Activated CD4-positive, alpha-beta T cell treated with anti-CD3 and anti-CD28 coated beads, Interleukin-2, amount 50 U/mL, for 24 hours (primary cell): ENCODE measurements around the gene SNX9.
"Not testable (repeated sequence)": the region's sequence is repeated elsewhere in the genome, so short reads cannot be mapped to it uniquely, and the experiment has no call there.

ENCODE experiments used
- DNase-seq, 2 donors: peaks; one replicate each; pipeline ENCODE4 v3.0.0-alpha.2; 2020; ENCODE audit warnings: low read depth in 1 of 2, low spot score in 1 of 2

SNX9 gene

GRCh38 chr6:157950899-157951298, 127.9 kb downstream of the SNX9 start:
- DNase-seq, result not testable (repeated sequence)

- no peak for DNase-seq
These were observed 128.8 kb downstream of the SNX9 start for GRCh38 chr6:157951828-157952227.

DNA sequence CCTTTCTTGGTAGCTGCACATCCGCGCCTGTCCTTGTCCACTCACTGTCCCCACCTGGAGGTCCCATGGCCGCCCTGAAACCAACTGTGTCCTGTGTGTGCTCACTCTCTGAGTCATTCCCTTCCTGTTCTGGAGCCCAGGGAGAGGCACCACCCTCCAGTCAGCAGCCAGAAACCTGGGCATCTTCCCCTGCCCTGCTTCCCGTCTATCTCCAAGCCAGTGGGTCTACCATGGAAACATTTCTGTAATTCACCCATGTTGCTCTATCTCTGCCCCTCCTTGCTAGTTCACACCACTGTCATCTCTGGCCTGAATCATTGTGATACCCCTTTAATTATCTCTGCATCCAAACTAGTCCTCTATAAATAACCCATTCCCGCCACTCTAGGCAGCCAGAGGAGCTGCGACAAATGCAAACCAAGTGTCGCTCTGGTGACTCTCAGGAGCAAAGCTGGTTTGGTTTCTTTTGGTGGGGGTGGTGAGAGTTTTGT, 129.9 kb downstream of the SNX9 start:
- DNase-seq, result no peak

GRCh38 chr6:157953580-157954091, 130.6 kb downstream of the SNX9 start:
- DNase-seq, result no peak

DNA sequence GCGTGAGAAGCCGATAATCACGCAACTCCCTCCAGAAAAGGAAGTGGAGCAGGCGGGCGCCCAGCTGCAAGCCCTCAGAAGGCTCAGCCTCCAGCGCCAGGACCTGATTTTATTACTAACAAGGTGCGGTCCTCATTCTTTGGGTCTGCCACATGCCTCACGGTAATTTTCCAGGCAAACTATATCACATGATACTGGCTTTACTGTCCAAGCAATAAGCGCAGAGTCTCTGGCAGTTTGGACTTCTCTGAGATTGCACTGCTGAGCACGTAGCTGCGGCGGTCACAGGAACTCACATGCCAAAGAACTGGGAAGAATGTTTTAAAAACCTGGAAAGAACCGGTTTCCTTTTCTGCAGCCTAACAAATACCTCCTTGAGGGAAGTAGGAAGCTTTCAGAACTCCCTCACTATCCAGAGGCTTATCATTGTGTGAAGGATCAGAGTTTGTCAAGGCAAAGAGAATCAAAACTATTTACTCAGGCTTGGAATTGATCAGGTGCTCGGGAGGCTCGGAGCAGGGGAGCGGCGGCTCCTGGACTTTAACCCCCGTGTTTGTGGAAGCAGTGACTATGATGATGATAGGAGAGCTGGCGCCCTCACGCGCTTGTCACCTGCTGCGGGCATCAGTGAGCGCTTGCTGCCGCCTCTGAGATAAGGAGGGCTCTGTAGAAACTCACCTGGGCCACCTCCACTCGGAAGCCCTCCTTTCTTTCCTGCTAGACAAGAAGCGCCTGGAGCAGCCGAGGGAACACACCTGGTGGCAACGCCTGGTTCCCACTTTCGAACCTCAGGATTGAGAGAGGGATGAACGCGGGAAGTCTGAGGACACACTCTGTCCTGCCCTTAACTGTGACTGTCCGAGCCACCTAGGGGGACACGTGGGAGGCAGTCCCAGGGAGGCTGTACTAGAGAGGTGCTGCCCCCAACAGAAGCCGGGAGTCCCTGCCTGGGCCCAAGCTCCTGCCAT, 131.4 kb downstream of the SNX9 start:
- DNase-seq, result no peak

DNA sequence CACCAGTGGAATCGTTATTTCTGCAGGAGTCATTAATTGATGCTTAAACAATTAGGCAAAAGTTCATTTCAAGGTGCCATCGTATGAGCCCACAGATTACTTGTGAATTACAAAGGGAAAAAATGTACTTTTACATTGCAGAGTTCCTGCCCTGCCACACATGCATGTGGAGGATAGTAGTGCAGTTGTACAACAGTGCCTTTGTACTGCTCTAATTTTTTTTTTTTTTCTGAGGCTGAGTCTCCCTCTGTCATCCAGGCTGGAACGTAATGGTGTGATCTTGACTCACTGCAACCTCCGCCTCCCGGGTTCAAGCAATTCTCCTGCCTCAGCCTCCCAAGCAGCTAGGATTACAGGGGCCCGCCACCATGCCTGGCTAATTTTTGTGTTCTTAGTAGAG, 132.6 kb downstream of the SNX9 start:
- no peak for DNase-seq

DNA sequence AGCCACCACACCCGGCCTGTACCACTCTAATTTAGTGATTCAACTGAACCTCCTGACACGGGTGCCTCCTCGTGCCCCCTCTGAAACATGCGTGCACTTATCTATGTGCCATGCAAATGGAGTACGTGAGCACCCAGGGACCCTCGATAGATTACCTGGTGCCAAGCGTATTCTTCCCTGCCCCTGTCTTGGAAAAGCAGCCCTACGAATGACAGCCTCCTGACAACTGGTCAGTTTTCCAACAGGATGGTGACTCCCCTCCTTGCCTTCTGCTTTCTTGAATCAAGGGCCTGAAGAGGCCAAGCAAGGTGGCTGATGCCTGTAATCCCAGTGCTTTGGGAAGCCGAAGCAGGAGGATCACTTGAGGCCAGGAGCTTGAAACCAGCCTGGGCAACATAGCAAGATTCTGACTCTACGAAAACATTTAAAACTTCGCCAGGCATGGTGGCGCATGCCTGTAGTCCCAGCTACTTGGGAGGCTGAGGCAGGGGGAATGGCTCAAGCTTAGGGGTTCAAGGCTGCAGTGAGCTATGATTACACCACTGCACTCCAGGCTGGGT, 133.2 kb downstream of the SNX9 start:
- DNase-seq, result no peak

DNA sequence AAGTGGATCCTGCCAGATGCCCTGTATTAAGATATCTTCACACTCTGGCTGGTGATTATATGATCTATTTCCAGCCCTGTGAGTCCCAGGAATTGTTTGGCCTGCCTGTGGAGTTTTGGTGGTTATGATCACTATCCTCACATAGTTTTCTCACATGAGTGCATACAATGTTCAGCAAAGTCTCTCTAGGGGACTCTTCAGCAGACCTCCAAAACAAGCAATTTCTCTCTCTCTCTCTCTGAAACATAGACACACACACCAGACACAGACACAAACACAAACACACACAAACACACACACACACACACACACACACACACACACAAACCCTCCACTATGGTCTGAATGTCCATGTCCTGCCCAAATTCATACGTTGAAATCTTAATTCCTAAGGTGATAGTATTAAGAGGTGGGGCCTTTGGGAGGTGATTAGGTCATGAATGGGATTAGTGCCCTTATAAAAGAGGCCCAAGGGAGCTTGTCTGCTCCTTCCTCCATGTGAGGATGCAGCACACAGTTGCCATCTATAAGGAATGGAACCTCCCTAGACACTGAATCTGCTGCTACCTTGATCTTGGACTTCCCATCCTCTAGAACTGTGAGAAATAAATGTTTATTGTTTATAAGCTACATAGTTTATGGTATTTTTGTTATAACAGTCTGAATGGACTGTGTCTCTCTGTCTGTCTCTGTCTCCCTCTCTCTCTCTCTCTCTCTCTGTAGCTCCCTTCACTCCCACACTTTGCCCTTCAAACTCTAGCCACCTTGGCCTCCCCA, 136.6 kb downstream of the SNX9 start:
- DNase-seq, result no peak

DNA sequence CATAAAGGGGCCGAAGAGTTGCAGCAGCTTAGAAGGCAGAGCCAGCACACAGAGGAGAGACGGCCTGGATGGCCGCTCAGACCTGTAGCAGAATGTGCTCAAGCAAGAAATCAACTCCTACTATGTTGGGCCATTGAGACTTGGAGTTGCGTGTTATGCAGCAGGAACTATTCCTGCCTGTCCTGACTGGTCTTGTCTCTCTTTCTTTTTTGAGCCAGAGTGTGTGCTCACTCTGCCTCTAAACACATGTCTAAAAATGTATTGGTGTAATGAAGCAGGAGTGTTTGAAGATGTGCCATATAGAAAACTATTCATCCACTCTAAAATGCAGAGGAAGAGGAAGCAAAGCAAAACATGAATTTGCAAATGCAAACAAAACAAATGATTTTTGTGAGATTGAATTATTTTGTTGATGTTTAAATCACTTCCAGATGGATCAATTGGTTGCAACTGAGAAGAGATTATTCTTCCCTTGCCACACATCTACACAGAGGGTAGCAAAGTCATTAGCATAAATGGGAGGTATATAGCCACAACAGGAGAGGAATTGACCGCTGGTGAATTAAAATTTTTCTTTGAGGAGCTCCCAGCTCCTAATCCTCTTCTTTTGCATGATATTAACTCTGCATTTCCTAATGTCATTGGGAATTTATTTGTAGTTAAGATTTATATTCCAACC, 138.2 kb downstream of the SNX9 start:
- no peak for DNase-seq

DNA sequence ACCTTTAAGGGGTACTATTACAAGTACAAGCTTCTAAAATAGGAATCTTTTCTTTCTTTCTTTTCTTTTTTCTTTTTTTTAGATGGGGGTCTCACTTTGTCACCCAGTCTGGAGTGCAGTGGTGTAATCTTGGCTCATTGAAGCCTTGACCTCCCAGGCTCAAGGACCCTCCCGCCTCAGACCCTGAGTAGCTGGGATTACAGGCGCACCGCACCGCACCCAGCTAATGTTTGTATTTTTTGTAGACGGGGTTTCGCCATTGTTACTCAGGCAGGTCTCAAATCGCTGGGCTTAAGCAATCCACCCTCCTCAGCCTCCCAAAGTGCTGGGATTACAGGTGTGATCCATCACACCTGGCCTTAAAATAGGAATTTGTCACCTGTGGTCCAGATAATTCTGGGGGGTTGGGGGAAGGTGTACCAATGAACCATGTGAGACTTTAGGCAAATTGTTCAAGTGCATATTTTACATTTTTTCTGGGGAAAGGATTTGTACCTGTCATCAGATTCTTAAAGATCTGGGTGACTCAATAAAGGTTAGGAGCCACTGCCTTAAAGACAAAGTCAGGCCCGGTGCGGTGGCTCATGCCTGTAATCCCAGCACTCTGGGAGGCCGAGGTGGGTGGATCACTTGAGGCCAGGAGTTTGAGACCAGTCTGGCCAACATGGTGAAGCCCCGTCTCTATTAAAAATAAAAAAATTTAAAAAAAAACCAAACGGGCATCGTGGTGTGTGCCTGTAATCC, 139.0 kb downstream of the SNX9 start:
- no peak for DNase-seq

GRCh38 chr6:157962601-157963302, 139.7 kb downstream of the SNX9 start:
- no peak for DNase-seq

GRCh38 chr6:157964100-157964499, 141.1 kb downstream of the SNX9 start:
- DNase-seq, result no peak

DNA sequence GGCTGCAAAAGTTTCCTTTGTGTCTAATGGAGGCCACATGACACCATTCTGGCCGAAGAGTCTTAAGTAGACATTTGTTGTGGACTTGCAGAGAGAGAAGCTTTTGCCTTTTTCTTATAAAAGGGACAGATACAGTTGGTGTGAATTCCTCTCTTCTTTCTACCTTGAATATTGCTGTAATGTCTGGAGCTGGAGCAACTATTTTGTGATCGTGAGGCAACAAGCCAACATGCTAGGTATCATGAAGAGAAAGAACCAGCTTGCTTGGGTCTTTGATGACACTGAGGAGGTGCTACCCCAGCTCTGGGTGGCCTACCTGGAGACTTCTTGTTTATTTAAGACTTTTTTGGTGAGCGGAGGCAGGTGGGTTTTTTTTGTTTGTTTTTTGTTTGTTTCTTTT, 142.3 kb downstream of the SNX9 start:
- DNase-seq, result no peak

DNA sequence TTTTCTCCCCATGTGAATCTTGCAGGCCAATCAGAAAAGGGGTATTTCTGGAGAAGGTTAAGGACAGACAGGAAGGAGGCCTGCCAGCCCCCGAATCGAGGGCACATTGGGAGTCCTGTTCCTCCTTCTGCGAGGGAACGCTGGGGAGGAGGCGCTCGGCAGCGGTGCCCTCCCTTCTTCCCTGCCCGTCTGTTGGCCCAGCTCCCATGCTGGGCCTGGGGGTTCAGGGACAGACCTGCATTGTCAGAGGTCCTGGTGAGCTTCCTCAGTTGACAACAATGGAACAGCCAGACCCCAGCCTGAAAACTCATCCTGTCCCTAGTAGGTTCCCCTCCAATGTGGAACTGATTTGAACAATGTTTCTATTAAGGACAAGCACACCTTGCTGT, 143.5 kb downstream of the SNX9 start:
- no peak for DNase-seq

- no peak for DNase-seq
These were observed 144.0 kb downstream of the SNX9 start for GRCh38 chr6:157967020-157967419.

DNA sequence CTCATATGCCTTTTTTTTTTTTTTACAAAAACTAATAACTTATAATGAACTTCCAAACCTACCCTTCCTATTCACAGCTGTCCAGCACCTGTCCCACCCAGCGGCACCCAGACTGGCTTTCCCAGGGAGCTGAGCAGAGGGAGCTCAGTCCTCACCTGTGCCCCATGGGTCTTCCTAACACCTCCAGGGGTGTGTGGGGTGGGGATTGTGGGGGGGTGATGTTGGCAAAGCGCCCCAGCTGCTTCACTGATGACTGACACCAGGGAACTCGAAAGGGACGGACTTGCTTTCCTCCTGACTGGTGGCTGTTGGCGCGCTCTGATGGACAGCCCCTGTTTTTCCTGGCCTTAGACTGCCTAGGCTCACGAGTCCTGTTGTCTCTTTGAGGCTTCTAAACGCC, 144.4 kb downstream of the SNX9 start:
- no peak for DNase-seq

- not testable (repeated sequence) for DNase-seq
These were observed 149.1 kb downstream of the SNX9 start for GRCh38 chr6:157972177-157972576.

DNA sequence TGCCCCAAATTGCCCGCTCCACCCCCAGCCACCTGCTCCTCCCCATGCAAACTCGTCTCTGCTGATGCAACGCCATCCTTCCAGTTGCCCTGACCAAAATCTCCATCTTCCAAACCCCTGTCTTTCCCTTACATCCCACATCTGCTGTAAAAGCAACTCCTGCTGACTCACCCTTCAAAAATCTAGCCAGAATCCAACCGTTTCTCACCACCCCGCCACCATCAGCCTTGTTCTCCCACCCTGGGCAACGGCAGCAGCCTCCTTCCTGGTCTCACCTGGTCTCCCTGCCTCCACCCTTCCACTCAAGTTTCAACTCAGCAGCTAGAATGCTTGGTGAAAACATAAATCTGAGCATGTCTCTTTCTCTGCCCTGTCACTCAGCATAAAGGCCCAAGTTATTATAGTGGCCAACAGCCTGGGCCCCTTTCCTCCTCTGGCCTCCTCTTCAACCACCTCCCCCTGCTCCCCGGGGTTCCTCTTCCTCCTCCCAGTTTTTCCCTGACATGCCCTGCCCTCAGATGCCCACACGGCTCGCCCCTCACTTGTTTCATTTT, 151.4 kb downstream of the SNX9 start:
- DNase-seq, result no peak

DNA sequence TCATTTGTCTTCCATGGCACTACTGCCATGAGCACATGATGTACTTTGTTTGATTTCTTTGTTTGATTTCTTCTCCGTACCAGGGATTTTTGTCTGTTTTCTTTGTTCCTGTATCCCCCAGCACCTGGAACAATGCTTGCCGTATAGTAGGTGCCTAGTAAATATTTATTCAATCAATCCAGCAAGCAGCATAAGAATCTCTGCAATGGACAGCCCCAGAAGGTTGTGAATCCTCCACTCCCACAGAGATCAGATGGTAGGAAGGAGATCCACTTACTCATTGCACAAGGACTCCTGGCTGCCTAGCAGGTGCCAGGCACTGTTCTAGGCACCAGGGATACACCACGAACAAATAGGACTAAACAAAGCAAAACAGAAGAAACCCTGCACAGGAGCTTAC, 151.9 kb downstream of the SNX9 start:
- DNase-seq, result no peak
